ENCODE data around the gene CDH19. TPM values are rescaled to one million over a fixed set of nuclear protein-coding genes. Genes with fewer than 3 reads are reported as not detected.

Gene CDH19
- total and polyA plus RNA-seq, 2 of the 4 experiments (the other 2 are of a cell fraction), result not detected

- intact Hi-C loops (cut with micrococcal nuclease), result no loop called here
- Histone ChIP-seq H2BK20ac (ENCODE audit: low read depth, low read length) (no peak overlapping the region), H2BK120ac (ENCODE audit: low read depth, low read length) (no peak overlapping the region), H4K20me1 (ENCODE audit: insufficient read depth, low read length) (no peaks in the 10 kb centered on the region), H3K4me2 (ENCODE audit: low read depth, low read length) (no peak overlapping the region), H3K9ac (ENCODE audit: low read depth, low read length) (no peak overlapping the region), H3K4ac (ENCODE audit: low read depth, low read length) (no peak overlapping the region), H2AFZ (replicated peaks; ENCODE audit: low read length, poor library complexity) (no peak overlapping the region), H3K79me1 (ENCODE audit: low read depth in 1 of 2, low read length in 2 of 2) (no peaks in the 10 kb centered on the region), H2BK15ac (ENCODE audit: low read depth, low read length) (no peak overlapping the region), H2AK9ac (replicated peaks; ENCODE audit: low read depth, low read length, poor library complexity) (no peak overlapping the region), H4K91ac (ENCODE audit: insufficient read depth, low read depth, low read length) (no peak overlapping the region), H3K23ac (ENCODE audit: low read depth, low read length) (no peak overlapping the region), H3K56ac (ENCODE audit: extremely low read depth, insufficient read depth, low read length) (no peak overlapping the region), H2AK5ac (ENCODE audit: low read depth, low read length) (no peak overlapping the region), H3K27me3 (ENCODE audit: control insufficient read depth, insufficient read depth, low read length) (no peaks in the 10 kb centered on the region), H3K9me3 (ENCODE audit: control insufficient read depth, insufficient read depth, low read length) (no peaks in the 10 kb centered on the region), H2BK5ac (ENCODE audit: low read depth, low read length, poor library complexity, severe bottlenecking) (no peak overlapping the region), H3K4me3 (ENCODE audit: insufficient read depth, low read depth, low read length) (no peak overlapping the region), H3K14ac (replicated peaks; ENCODE audit: low read depth, low read length) (no peak overlapping the region), H3K27ac (ENCODE audit: insufficient read depth, low read length) (no peak overlapping the region), H3K4me1 (ENCODE audit: control insufficient read depth, insufficient read depth, low read length) (no peaks in the 10 kb centered on the region), H3K9me1 (ENCODE audit: insufficient read depth, low read length) (no peaks in the 10 kb centered on the region), H3K36me3 (ENCODE audit: control insufficient read depth, insufficient read depth, low read length) (no peaks in the 10 kb centered on the region), H4K8ac (ENCODE audit: low read depth in 2 of 2, low read length in 2 of 2) (no peak overlapping the region), H3K18ac (ENCODE audit: low read depth, low read length) (no peak overlapping the region), H4K5ac (ENCODE audit: low read depth, low read length) (no peak overlapping the region)
- POLR2A ChIA-PET (ENCODE audit: unreplicated experiment), result no interaction called here
- in situ Hi-C loops (cut with MboI; ENCODE audit: low sequenced_read_pairs), result no loop called here
- dilution Hi-C loops (cut with HindIII; ENCODE audit: low sequenced_read_pairs, unreplicated experiment), result no loop called here
- ATAC-seq (ENCODE audit: low read depth) (no peak), DNase-seq (no peak)
- TF ChIP-seq CHD1 (IDR thresholded peaks at IDR 0.05; ENCODE audit: low read depth, low read length) (no peak), MAFK (IDR thresholded peaks at IDR 0.05; ENCODE audit: low read depth, low read length) (no peak), RFX5 (IDR thresholded peaks at IDR 0.05; ENCODE audit: low read depth, low read length) (no peak), BHLHE40 (IDR thresholded peaks at IDR 0.05; ENCODE audit: low read depth, low read length) (no peak), NFE2L2 (IDR thresholded peaks at IDR 0.05; ENCODE audit: low read depth, low read length) (no peak), RAD21 (IDR thresholded peaks at IDR 0.05; ENCODE audit: low read length) (no peak), POLR2A (IDR thresholded peaks at IDR 0.05; ENCODE audit: low read depth, low read length) (no peak), FOS (IDR thresholded peaks at IDR 0.05; ENCODE audit: low read depth, low read length) (no peak), RCOR1 (IDR thresholded peaks at IDR 0.05; ENCODE audit: insufficient replicate concordance, low read length) (no peak), CEBPB (IDR thresholded peaks at IDR 0.05; ENCODE audit: low read depth, low read length) (no peak)
- TF ChIP-seq, protein P1, sequence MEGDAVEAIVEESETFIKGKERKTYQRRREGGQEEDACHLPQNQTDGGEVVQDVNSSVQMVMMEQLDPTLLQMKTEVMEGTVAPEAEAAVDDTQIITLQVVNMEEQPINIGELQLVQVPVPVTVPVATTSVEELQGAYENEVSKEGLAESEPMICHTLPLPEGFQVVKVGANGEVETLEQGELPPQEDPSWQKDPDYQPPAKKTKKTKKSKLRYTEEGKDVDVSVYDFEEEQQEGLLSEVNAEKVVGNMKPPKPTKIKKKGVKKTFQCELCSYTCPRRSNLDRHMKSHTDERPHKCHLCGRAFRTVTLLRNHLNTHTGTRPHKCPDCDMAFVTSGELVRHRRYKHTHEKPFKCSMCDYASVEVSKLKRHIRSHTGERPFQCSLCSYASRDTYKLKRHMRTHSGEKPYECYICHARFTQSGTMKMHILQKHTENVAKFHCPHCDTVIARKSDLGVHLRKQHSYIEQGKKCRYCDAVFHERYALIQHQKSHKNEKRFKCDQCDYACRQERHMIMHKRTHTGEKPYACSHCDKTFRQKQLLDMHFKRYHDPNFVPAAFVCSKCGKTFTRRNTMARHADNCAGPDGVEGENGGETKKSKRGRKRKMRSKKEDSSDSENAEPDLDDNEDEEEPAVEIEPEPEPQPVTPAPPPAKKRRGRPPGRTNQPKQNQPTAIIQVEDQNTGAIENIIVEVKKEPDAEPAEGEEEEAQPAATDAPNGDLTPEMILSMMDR (conservative IDR thresholded peaks at IDR 0.05; ENCODE audit: low read depth, low read length), result no peak
- TF ChIP-seq, protein P2, sequence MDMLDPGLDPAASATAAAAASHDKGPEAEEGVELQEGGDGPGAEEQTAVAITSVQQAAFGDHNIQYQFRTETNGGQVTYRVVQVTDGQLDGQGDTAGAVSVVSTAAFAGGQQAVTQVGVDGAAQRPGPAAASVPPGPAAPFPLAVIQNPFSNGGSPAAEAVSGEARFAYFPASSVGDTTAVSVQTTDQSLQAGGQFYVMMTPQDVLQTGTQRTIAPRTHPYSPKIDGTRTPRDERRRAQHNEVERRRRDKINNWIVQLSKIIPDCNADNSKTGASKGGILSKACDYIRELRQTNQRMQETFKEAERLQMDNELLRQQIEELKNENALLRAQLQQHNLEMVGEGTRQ (IDR thresholded peaks at IDR 0.05; ENCODE audit: low read depth, low read length), result no peak
- TF ChIP-seq, protein P3, sequence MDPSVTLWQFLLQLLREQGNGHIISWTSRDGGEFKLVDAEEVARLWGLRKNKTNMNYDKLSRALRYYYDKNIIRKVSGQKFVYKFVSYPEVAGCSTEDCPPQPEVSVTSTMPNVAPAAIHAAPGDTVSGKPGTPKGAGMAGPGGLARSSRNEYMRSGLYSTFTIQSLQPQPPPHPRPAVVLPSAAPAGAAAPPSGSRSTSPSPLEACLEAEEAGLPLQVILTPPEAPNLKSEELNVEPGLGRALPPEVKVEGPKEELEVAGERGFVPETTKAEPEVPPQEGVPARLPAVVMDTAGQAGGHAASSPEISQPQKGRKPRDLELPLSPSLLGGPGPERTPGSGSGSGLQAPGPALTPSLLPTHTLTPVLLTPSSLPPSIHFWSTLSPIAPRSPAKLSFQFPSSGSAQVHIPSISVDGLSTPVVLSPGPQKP (IDR thresholded peaks at IDR 0.05; ENCODE audit: borderline replicate concordance, low read depth, low read length), result no peak
- CTCF ChIA-PET, result no interaction called here
- BruUV-seq (replicated peaks), result no TSS peak
- no CpG with 5 or more reads among the region's 1 CpG for WGBS, 2 experiments (ENCODE audit: extremely low coverage in 2 of 2, insufficient read length in 1 of 2)
Observed at GRCh38 chr18:66553824-66554223, 50.1 kb downstream of the CDH19 start.

Measured in IMR-90 (cell line).